Stimulated activated naive CD8-positive, alpha-beta T cell treated with anti-CD3 and anti-CD28 coated beads, Interleukin-15, Interleukin-2, amounts not matched to agents 100 ng/mL and 50 ng/mL, for 24 hours (primary cell): ENCODE data around the gene KLF11.

ENCODE experiments used
- H3K27ac Mint-ChIP-seq: one replicate; pipeline ENCODE4 v1.8.0; 2021; ENCODE audit warnings: mild to moderate bottlenecking, mixed read lengths
- H3K27me3 Mint-ChIP-seq: one replicate; pipeline ENCODE4 v1.8.0; 2021; ENCODE audit warnings: mixed read lengths
- H3K36me3 Mint-ChIP-seq: one replicate; pipeline ENCODE4 v1.8.0; 2021; ENCODE audit warnings: low read depth, mixed read lengths
- H3K4me1 Mint-ChIP-seq: one replicate; pipeline ENCODE4 v1.8.0; 2021; ENCODE audit warnings: low read depth, mixed read lengths
- H3K4me3 Mint-ChIP-seq: one replicate; pipeline ENCODE4 v1.8.0; 2021; ENCODE audit warnings: mild to moderate bottlenecking, mixed read lengths
- H3K9me3 Mint-ChIP-seq: one replicate; pipeline ENCODE4 v1.8.0; 2021; ENCODE audit warnings: mixed read lengths

KLF11 gene

GRCh38 chr2:10057231-10058107 is 14.1 kb downstream of the KLF11 start:
- Mint-ChIP-seq H3K27me3 (peaks cover 6% of the 10 kb centered on the region), H3K4me3 (no peak overlapping the region), H3K9me3 (no peaks in the 10 kb centered on the region), H3K27ac (no peak overlapping the region), H3K36me3 (peaks cover 18% of the 10 kb centered on the region), H3K4me1 (peaks cover 7% of the 10 kb centered on the region)

GRCh38 chr2:10058251-10059015 is 15.1 kb downstream of the KLF11 start:
- H3K27ac Mint-ChIP-seq = no peak overlapping the region
- H3K4me3 Mint-ChIP-seq = no peak overlapping the region
- H3K4me1 Mint-ChIP-seq = peaks cover 7% of the 10 kb centered on the region
- peaks cover 11% of the 10 kb centered on the region for H3K36me3 Mint-ChIP-seq
- H3K27me3 Mint-ChIP-seq = peaks cover 6% of the 10 kb centered on the region
- no peaks in the 10 kb centered on the region for H3K9me3 Mint-ChIP-seq

- no peak overlapping the region for H3K4me3 Mint-ChIP-seq
- no peak overlapping the region for H3K27ac Mint-ChIP-seq
- peaks cover 7% of the 10 kb centered on the region for H3K36me3 Mint-ChIP-seq
- no peaks in the 10 kb centered on the region for H3K9me3 Mint-ChIP-seq
- peaks cover 7% of the 10 kb centered on the region for H3K4me1 Mint-ChIP-seq
- peaks cover 6% of the 10 kb centered on the region for H3K27me3 Mint-ChIP-seq
These were observed 15.6 kb downstream of the KLF11 start for GRCh38 chr2:10059016-10059351.

DNA sequence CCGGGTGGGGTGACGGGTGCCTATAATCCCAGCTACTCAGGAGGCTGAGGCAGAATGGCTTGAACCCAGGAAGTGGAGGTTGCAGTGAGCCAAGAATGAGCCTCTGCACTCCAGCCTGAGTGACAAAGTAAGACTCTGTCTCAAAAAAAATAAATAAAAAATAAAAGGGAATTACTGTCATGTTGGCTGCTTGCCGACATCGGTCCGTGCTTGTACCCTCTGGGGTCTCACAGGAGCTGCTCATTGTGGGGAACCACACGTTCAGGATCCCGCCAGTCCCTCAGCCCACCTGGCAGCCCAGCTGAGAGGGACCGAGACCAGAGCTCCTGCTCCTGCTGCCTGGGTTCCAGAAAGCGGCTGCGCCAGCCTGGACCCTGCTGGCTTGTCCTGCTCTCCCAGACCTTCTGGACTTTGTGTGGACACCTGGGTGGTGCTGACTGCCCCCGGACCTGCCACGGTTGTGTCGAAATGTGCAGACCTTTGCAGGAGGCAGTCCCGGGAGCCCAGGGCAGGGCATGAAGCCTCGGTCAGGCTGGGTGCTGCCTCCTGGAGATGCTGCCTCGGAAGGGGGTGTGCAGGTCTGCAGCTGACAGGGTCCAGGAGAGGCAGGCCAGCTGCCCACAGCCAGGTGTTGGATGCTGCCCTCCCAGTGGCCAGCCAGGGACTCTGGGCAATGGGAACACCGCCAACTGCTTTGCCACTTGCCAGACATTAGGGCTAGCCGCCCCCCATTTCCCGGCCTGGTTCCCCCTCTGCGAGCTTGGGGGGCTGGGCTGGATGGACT is 16.4 kb downstream of the KLF11 start:
- Mint-ChIP-seq H3K4me3 (no peak overlapping the region), H3K27ac (no peak overlapping the region), H3K4me1 (peaks cover 7% of the 10 kb centered on the region), H3K36me3 (no peaks in the 10 kb centered on the region), H3K27me3 (peaks cover 6% of the 10 kb centered on the region), H3K9me3 (no peaks in the 10 kb centered on the region)

DNA sequence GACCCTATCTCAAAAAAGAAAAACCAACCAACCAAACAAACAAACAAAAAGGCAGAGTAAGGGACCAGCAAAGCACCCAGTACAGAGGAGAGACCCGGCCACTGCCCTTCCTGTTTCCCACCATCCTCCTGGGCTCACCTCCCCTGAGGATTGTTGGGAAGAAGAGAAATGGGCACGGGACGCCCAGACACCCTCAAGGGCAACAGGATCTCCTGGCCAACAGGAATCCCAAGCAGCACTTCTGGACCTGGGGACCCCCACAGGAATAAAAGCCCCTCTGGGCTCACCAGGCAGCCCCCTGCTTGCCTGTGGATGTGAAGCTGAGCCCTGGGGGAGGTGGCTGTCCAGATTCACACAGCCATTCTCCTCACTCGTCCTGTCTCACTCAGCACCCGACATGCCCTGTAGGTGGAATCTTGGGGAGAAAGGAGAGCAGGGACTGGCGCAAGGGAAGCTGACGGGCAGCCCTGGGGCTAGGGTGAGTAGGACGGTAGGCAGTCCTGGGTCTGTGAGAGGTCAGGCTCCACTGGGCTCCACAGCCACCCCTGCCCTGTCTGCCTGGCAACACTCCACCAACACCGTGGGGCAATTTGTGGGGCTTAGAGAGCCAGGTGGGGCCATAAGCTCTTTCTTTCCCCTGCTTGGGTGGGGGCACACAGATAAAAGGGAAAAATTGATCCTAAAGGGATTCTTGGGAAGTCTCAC is 18.0 kb downstream of the KLF11 start:
- no peak overlapping the region for H3K27ac Mint-ChIP-seq
- no peaks in the 10 kb centered on the region for H3K9me3 Mint-ChIP-seq
- H3K4me1 Mint-ChIP-seq = peaks cover 7% of the 10 kb centered on the region
- H3K36me3 Mint-ChIP-seq = no peaks in the 10 kb centered on the region
- no peak overlapping the region for H3K4me3 Mint-ChIP-seq
- peaks cover 10% of the 10 kb centered on the region for H3K27me3 Mint-ChIP-seq

DNA sequence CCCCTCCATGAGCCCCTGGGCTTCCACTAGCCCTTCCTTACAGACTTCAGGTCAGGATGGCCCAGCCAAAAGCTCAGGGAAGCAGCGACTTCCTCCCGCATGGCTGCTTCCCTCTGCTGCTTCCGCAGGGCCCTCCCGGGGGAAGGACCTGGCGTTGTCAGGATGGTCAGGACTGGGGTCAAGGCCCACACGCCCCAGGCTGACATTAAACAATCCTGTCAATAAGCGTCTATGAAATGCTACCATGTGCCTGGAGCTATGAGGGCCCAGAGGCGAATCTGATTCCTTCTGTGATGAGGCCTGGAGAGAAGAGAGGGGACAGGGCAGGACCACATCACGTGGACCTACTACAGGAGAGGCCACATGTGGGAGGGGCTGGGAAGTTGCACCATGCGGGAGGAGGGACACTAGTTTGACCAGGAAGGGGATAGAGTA is 19.6 kb downstream of the KLF11 start:
- H3K36me3 Mint-ChIP-seq = no peaks in the 10 kb centered on the region
- peaks cover 4% of the 10 kb centered on the region for H3K27me3 Mint-ChIP-seq
- no peak overlapping the region for H3K27ac Mint-ChIP-seq
- no peaks in the 10 kb centered on the region for H3K4me1 Mint-ChIP-seq
- H3K4me3 Mint-ChIP-seq = no peak overlapping the region
- H3K9me3 Mint-ChIP-seq = peaks cover 3% of the 10 kb centered on the region

DNA sequence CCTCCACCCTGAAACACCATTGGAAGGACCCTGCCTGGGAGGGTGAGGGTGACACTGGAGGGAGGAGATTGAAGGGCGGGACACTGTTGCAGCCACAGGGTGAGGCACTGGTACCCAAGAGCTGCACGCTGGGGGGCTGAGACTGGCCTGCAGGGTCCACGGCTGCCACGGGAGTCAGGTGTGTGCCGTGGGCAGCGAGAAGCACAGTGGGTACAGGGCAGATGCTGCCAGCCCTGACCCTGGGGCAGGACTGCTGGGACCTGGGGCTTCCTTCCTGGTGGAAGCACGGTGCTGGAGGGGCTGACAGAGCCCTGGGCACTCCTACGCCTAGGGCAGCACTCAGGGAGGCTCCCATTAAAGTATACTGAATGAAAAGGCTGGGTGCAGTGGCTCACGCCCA is 20.2 kb downstream of the KLF11 start:
- no peak overlapping the region for H3K27ac Mint-ChIP-seq
- peaks cover 4% of the 10 kb centered on the region for H3K27me3 Mint-ChIP-seq
- H3K4me3 Mint-ChIP-seq = no peak overlapping the region
- H3K4me1 Mint-ChIP-seq = no peaks in the 10 kb centered on the region
- no peaks in the 10 kb centered on the region for H3K36me3 Mint-ChIP-seq
- H3K9me3 Mint-ChIP-seq = peaks cover 5% of the 10 kb centered on the region

GRCh38 chr2:10064932-10065772 is 21.8 kb downstream of the KLF11 start:
- Mint-ChIP-seq H3K4me3 (no peak overlapping the region), H3K27me3 (peaks cover 4% of the 10 kb centered on the region), H3K36me3 (no peaks in the 10 kb centered on the region), H3K27ac (no peak overlapping the region), H3K4me1 (no peaks in the 10 kb centered on the region), H3K9me3 (peaks cover 5% of the 10 kb centered on the region)

DNA sequence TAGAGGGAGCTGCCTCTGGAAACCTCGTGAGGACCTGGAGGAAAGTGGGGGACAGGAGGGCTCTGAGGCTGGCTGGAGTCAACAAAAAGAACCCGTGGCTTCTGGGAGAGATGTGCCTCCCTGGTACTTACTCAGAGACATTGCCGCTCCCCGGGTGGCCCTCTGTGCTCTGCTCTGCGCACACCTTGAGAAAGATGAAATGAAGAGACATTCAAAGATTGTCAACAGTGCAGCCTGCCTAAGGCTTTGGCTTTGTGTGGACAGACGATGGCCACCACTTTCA is 22.4 kb downstream of the KLF11 start:
- H3K4me1 Mint-ChIP-seq = no peaks in the 10 kb centered on the region
- H3K36me3 Mint-ChIP-seq = no peaks in the 10 kb centered on the region
- H3K9me3 Mint-ChIP-seq = peaks cover 5% of the 10 kb centered on the region
- H3K27ac Mint-ChIP-seq = no peak overlapping the region
- H3K4me3 Mint-ChIP-seq = no peak overlapping the region
- H3K27me3 Mint-ChIP-seq = peaks cover 4% of the 10 kb centered on the region

DNA sequence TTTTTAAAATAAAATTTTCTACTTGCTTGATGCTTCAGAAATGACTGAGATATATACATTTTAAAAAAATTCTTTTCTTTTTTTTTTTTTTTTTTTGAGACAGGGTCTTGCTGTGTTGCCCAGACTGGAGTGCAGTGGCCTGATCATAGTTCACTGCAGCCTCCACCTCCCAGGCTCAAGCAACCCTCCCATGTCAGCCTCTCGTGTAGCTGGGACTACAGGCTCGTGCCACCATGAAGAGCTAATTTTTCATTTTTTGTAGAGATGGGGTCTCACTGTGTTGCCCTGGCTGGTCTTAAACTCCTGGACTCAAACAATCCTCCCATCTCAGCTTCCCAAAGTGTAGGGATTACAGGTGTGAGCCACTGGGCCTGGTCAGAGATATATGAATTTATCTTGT is 24.0 kb downstream of the KLF11 start:
- no peak overlapping the region for H3K27ac Mint-ChIP-seq
- no peaks in the 10 kb centered on the region for H3K36me3 Mint-ChIP-seq
- H3K4me3 Mint-ChIP-seq = no peak overlapping the region
- peaks cover 5% of the 10 kb centered on the region for H3K9me3 Mint-ChIP-seq
- peaks cover under 1% of the 10 kb centered on the region for H3K4me1 Mint-ChIP-seq
- H3K27me3 Mint-ChIP-seq = peaks cover 8% of the 10 kb centered on the region

DNA sequence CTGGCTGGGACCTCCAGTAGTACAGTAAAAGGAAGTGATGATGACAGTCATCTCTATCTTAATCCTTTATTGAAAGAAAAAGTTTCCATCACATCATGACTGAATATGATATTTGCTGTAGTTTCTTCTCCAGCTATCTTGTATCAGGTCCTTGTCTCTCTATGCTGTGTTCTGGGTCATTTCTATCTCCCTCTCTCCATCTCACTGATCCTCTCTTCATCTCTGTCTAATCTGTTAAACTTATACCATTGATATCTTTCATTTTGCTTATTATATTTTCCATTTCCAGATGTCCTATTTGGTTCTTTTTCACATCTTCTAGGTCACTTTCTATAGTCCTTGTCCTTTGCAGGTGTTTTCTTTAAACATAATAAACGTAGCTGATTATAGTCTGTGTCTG is 24.5 kb downstream of the KLF11 start:
- Mint-ChIP-seq H3K27me3 (peaks cover 11% of the 10 kb centered on the region), H3K36me3 (no peaks in the 10 kb centered on the region), H3K4me3 (no peak overlapping the region), H3K27ac (no peak overlapping the region), H3K9me3 (peaks cover 5% of the 10 kb centered on the region), H3K4me1 (peaks cover 6% of the 10 kb centered on the region)

- H3K4me1 Mint-ChIP-seq = peaks cover 6% of the 10 kb centered on the region
- H3K36me3 Mint-ChIP-seq = no peaks in the 10 kb centered on the region
- no peak overlapping the region for H3K4me3 Mint-ChIP-seq
- no peak overlapping the region for H3K27ac Mint-ChIP-seq
- H3K9me3 Mint-ChIP-seq = peaks cover 5% of the 10 kb centered on the region
- H3K27me3 Mint-ChIP-seq = peaks cover 37% of the 10 kb centered on the region
These were observed 27.8 kb downstream of the KLF11 start for GRCh38 chr2:10071176-10071575.

GRCh38 chr2:10071595-10071994 is 28.2 kb downstream of the KLF11 start:
- H3K36me3 Mint-ChIP-seq = no peaks in the 10 kb centered on the region
- peaks cover 41% of the 10 kb centered on the region for H3K27me3 Mint-ChIP-seq
- no peak overlapping the region for H3K27ac Mint-ChIP-seq
- H3K4me3 Mint-ChIP-seq = no peak overlapping the region
- H3K4me1 Mint-ChIP-seq = peaks cover 6% of the 10 kb centered on the region
- peaks cover 5% of the 10 kb centered on the region for H3K9me3 Mint-ChIP-seq
